T-helper 9 cell (primary cell): ENCODE data around the gene AKR1C2.
"Not testable (repeated sequence)": the region's sequence is repeated elsewhere in the genome, so short reads cannot be mapped to it uniquely, and the experiment has no call there.

Source experiments
- DNase-seq: peaks from one replicate; pipeline ENCODE4 v3.0.0-alpha.2; 2020

AKR1C2 gene

DNA sequence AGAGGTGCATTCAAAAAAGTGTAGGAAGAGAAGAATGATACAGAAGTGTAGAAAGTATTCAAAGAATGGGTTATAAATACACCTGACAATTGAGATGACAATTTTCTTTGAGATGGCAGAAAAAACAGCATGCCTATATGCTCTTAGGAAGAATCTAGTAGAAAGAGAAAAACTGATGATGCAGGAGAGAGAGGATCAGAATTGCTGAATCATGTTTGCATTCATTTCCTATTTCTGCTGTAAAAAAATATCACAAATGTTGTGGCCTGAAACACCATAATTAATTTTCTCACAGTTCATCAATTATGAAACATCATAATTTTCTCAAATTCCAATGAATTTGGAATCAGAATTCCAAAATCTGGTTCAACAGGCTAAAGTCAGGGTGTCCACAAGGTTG, 50.3 kb downstream of the AKR1C2 start:
- DNase-seq: no peak

GRCh38 chr10:4951512-4952162, 52.0 kb downstream of the AKR1C2 start:
- not testable (repeated sequence) for DNase-seq

DNA sequence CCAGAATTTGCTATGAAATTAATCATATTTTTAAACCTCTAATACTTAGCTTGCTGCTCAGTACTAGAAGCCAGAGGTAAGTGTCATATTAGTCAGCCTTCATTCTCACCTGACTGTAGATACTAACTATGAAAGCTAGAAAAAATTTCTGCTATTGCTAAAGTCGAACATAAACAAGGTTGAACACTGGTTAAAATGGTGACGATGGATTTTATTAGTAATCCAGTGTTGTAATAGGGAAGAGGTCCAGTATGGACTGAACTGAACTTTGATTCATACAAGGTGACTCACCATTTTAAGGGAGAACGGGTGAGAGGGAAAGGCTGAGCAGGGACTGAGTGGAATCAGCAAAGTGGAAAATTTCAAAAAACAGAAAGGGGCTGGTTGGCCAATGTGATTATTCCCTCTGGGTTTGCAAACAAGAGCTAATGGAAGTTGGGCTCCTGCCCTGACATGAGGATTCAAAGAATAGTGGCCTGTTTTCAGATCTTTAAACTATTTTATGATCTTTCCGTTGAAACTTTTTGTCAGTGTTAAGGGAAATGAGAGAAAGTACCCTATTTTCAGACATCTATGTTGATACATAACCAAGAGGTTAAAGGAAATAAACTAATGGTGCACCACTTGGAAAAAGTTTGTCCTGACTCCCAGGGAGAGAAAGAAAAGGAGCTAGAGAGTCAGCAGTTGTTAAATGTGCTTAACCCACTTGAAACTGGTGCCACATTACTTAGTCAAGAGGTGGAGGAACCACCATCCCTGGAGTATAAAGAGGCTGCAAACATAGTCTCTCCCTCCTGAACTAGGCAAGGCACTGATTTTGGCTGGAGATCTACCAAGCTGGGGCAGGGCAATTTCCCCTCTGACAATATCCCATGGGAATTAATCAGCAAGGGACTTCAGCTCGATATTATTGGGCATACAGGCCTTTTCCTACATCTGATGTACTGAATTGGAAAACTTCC, 55.7 kb downstream of the AKR1C2 start:
- no peak for DNase-seq

DNA sequence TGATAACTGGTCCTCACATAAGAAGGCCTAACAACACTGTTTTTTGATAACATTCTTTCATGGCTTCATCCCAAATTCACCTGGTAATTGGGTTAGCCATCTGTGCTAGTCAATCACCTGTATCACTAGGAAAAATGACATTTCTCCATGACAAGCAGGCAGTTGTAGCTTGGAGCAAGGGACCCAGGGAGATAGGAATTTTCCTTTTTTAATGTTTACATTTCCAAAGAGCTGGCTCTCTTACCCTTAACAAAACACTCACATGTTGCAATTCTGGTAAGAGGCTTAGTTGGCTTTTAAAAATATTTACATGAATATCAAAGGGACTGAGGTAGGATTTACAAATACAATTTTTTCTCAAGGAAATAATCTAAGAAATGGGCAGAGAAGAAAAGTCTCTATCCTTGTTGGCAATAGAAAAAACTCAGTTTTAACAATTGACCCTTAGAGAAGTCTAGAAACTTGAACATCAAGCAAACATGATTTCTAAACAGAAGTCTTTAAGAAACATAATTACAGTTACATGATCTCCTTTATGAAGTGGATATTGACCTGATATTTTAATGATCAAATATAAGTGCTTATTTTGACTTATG, 56.5 kb downstream of the AKR1C2 start:
- no peak for DNase-seq

- no peak for DNase-seq
Observed at GRCh38 chr10:4945766-4946717, 57.6 kb downstream of the AKR1C2 start.

DNA sequence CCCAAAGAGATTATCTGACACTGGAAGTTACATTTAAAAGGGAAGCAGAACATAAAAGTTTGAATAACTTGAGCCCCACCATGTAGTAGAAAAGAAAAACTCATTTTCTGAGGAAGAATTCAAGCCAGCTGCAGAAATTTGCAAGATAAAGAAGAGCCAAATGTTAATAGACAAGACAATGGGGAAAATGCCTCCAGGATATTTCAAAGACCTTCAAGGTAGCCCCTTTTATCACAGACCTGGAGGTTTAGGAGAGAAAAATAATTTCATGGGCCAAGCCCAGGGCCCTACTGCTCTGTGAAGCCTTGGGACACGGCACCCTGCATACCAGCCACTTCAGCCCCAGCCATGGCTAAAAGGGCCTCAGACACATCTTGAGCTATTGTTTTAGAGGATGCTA, 58.8 kb downstream of the AKR1C2 start:
- DNase-seq: no peak

- no peak for DNase-seq
Observed at GRCh38 chr10:4943821-4944220, 59.8 kb downstream of the AKR1C2 start.

DNA sequence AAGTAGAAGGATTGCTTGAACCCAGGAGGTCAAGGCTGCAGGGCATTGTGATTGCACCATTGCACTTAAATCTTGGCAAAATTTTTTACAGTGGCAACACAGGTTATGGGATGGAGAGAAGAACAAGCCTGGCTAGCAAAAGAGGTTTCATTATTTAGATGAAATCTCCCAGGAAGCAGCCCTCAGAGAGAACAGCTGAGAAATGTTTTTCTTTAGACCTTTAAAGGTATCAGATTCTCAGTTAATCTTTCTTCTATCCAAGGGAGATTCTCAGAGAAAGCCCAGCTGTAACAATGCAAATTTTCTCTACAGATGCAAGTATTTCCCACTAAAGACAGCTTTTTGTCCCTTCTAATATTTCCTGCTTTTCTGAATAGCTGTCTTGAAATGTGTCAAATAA, 60.2 kb downstream of the AKR1C2 start:
- not testable (repeated sequence) for DNase-seq

DNA sequence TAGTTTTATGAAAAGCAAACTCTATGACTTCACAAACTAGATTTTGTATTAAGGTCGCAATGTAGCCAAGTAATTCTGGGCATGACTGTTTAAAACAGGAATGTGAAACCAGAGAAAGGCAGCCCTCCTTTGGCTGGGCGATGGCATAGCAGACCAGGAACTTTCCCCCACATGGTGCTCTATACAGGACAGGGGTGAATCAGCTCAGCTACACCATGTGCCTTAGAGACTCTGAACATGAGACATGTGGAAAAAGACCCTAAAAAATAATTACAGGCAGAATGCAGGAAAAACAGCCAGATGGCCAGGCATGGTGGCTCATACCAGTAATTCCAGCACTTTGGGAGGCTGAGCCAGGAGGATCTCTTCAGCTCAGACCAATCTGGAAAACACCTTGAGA, 60.7 kb downstream of the AKR1C2 start:
- DNase-seq: not testable (repeated sequence)

GRCh38 chr10:4941540-4942330, 61.9 kb downstream of the AKR1C2 start:
- DNase-seq: no peak

DNA sequence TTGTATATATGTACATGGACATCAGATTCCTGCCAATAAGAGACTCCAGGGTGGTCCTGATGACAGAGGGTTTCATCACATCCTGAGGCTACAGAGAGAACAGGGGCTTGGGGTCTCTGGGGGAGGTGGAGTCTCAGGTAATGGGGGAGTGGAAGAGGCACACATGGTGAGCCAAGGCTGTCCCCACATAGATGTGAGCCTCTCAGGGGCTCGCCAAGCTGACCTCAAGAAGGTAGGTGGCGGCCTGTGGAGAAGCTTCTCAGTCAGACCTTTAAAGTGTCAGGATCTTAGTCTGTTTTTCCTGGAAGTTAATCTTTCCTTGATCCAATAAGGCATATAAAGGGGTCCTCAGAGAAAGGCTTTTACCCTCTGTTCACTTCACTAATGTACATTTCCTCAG, 62.7 kb downstream of the AKR1C2 start:
- DNase-seq: not testable (repeated sequence)

DNA sequence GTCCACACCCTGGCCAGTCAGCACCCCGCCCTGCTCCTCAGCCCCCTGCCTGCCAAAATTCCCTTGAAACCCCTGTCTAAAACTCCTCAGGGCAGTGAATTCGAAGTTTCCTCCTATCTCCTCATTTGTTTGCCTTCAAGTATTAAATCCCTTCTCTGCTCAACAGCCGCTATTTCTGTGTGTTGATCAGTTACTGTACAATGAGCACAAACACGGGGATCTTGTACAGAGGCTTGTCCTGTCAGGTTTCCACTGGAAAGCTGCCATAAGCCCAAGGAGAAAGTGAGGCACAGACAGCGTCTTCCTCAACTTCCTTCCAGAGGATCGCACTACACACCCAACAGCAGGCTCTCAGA, 63.6 kb downstream of the AKR1C2 start:
- not testable (repeated sequence) for DNase-seq

GRCh38 chr10:4939224-4940072, 64.2 kb downstream of the AKR1C2 start:
- DNase-seq: no peak
